ENCODE results near the gene ANKRD12.

The ANKRD12 gene

DNA sequence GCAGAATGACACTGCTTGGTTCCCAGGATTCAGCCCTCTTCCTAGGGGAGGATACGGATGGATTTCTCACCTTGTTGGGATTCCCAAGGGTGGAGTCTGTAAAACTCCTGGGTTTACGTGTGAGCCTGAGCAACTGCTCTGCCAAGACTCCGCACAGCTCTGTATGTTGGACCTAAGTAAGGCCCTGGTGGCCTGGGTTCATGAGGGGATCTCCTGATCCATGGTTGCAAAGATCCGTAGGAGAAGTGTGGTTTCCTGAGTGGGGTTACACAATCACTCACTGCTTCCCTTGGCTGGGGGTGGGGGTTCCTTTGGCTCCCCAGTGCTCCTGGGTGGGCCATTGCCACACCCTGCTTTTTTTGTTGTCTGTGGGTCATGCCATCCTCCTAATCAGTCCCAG is 37.7 kb downstream of the ANKRD12 start:
- H3K79me2 ChIP-seq (ENCODE audit: low read length) = peaks cover 97% of the 10 kb centered on the region
- H3K4me2 ChIP-seq (ENCODE audit: low read length) = no peak overlapping the region
- H2AFZ ChIP-seq (ENCODE audit: low read depth, low read length) = no peak overlapping the region
- H3K9ac ChIP-seq (ENCODE audit: low read length) = no peak overlapping the region
- no peak overlapping the region for H3K27ac ChIP-seq (ENCODE audit: low read length)
- peaks cover 20% of the 10 kb centered on the region for H3K4me1 ChIP-seq (ENCODE audit: low read length)
- no peak for TF ChIP-seq EZH2phosphoT487 (IDR thresholded peaks at IDR 0.05; ENCODE audit: low read depth)
- TF ChIP-seq, protein P1, sequence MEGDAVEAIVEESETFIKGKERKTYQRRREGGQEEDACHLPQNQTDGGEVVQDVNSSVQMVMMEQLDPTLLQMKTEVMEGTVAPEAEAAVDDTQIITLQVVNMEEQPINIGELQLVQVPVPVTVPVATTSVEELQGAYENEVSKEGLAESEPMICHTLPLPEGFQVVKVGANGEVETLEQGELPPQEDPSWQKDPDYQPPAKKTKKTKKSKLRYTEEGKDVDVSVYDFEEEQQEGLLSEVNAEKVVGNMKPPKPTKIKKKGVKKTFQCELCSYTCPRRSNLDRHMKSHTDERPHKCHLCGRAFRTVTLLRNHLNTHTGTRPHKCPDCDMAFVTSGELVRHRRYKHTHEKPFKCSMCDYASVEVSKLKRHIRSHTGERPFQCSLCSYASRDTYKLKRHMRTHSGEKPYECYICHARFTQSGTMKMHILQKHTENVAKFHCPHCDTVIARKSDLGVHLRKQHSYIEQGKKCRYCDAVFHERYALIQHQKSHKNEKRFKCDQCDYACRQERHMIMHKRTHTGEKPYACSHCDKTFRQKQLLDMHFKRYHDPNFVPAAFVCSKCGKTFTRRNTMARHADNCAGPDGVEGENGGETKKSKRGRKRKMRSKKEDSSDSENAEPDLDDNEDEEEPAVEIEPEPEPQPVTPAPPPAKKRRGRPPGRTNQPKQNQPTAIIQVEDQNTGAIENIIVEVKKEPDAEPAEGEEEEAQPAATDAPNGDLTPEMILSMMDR (IDR thresholded peaks at IDR 0.05; ENCODE audit: low read depth, low read length) = no peak
- H3K9me3 ChIP-seq (ENCODE audit: insufficient read depth, low read length) = no peaks in the 10 kb centered on the region
- H4K20me1 ChIP-seq (ENCODE audit: insufficient read depth, low read length) = peaks cover 87% of the 10 kb centered on the region
- no peaks in the 10 kb centered on the region for H3K27me3 ChIP-seq (ENCODE audit: low read depth, low read length)
- peaks cover 20% of the 10 kb centered on the region for H3K36me3 ChIP-seq (replicated peaks; ENCODE audit: low read depth, low read length)
- H3K4me3 ChIP-seq (ENCODE audit: low read length) = no peak overlapping the region

DNA sequence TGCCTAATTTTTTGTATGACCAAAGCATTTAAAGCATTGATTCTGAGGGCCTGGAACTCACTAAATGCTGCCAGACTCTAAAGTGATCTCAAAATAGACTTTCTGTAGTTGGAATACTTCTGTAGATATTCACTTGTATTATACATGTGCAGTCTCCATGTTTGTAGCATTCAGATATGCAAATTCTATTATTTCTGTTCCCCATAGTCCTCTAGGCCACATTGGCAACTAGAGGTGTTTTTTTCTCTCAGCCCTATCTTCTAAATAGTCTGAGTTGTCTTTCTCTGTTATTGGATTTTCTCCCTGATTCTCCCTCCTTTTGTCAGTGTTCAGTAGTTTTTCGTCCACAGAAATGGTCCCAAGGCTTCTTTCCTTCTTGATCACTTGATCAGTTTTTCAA is 38.5 kb downstream of the ANKRD12 start:
- Histone ChIP-seq H3K4me1 (ENCODE audit: low read length) (peaks cover 20% of the 10 kb centered on the region), H4K20me1 (ENCODE audit: insufficient read depth, low read length) (peaks cover 95% of the 10 kb centered on the region), H3K27ac (ENCODE audit: low read length) (no peak overlapping the region), H3K79me2 (ENCODE audit: low read length) (peaks cover 100% of the 10 kb centered on the region), H3K4me2 (ENCODE audit: low read length) (no peak overlapping the region), H2AFZ (ENCODE audit: low read depth, low read length) (no peak overlapping the region), H3K27me3 (ENCODE audit: low read depth, low read length) (no peaks in the 10 kb centered on the region), H3K9ac (ENCODE audit: low read length) (no peak overlapping the region), H3K9me3 (ENCODE audit: insufficient read depth, low read length) (no peaks in the 10 kb centered on the region), H3K36me3 (replicated peaks; ENCODE audit: low read depth, low read length) (peaks cover 20% of the 10 kb centered on the region), H3K4me3 (ENCODE audit: low read length) (no peak overlapping the region)
- TF ChIP-seq EZH2phosphoT487 (IDR thresholded peaks at IDR 0.05; ENCODE audit: low read depth) = no peak
- TF ChIP-seq, protein P1 (IDR thresholded peaks at IDR 0.05; ENCODE audit: low read depth, low read length) = no peak

DNA sequence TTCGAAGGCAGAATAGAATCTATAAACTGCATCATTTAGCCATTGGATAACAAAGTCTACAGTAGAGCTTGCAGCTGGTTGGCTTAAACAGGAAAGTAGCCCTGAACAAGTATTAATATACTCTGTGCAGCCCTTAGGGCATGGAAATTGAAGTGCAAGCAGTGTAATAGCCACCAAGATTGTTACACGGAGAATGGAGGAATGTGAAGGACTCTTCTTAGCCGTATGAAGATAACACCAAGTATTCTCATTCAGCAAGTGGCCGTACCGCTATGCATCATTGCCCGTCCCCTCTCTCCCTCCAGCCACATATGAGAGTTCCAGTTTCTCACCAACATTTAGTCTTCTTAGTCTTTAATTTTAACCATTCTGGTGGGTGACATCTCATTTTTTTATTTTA is 40.5 kb downstream of the ANKRD12 start:
- Histone ChIP-seq H3K27ac (ENCODE audit: low read length) (no peak overlapping the region), H3K9me3 (ENCODE audit: insufficient read depth, low read length) (no peaks in the 10 kb centered on the region), H3K36me3 (replicated peaks; ENCODE audit: low read depth, low read length) (peaks cover 25% of the 10 kb centered on the region), H3K79me2 (ENCODE audit: low read length) (peaks cover 100% of the 10 kb centered on the region), H3K27me3 (ENCODE audit: low read depth, low read length) (no peaks in the 10 kb centered on the region), H3K4me2 (ENCODE audit: low read length) (no peak overlapping the region), H2AFZ (ENCODE audit: low read depth, low read length) (no peak overlapping the region), H3K4me3 (ENCODE audit: low read length) (no peak overlapping the region), H4K20me1 (ENCODE audit: insufficient read depth, low read length) (peaks cover 98% of the 10 kb centered on the region), H3K4me1 (ENCODE audit: low read length) (peaks cover 33% of the 10 kb centered on the region), H3K9ac (ENCODE audit: low read length) (no peak overlapping the region)
- TF ChIP-seq, protein P1 (IDR thresholded peaks at IDR 0.05; ENCODE audit: low read depth, low read length) = no peak
- TF ChIP-seq EZH2phosphoT487 (IDR thresholded peaks at IDR 0.05; ENCODE audit: low read depth) = no peak

DNA sequence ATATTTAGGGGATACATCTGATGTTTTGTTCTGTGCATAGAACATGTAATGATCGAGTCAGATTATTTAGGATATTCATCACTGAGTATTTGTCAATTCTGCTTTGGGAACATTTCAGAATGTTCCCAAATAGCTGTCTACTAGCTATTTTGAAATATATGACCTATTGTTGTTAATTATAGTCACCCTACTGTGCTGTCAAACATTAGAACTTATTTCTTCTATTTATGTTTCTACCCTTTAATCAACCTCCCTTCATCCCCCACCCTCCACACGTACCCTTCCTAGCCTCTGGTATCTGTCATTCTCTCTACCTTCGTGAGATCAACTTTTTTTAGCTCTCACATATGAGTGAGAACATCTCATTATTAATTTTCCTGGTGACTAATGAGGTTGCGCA is 40.9 kb downstream of the ANKRD12 start:
- Histone ChIP-seq H3K27ac (ENCODE audit: low read length) (no peak overlapping the region), H3K79me2 (ENCODE audit: low read length) (peaks cover 100% of the 10 kb centered on the region), H3K27me3 (ENCODE audit: low read depth, low read length) (no peaks in the 10 kb centered on the region), H3K4me2 (ENCODE audit: low read length) (no peak overlapping the region), H3K9ac (ENCODE audit: low read length) (no peak overlapping the region), H3K36me3 (replicated peaks; ENCODE audit: low read depth, low read length) (peaks cover 29% of the 10 kb centered on the region), H3K9me3 (ENCODE audit: insufficient read depth, low read length) (no peaks in the 10 kb centered on the region), H3K4me1 (ENCODE audit: low read length) (peaks cover 34% of the 10 kb centered on the region), H4K20me1 (ENCODE audit: insufficient read depth, low read length) (peaks cover 98% of the 10 kb centered on the region), H2AFZ (ENCODE audit: low read depth, low read length) (no peak overlapping the region), H3K4me3 (ENCODE audit: low read length) (no peak overlapping the region)
- TF ChIP-seq, protein P1 (IDR thresholded peaks at IDR 0.05; ENCODE audit: low read depth, low read length) = no peak
- TF ChIP-seq EZH2phosphoT487 (IDR thresholded peaks at IDR 0.05; ENCODE audit: low read depth) = no peak
